Thyroid gland (tissue), 4 donors: ENCODE measurements around the gene SPTSSA.

Experiments used
- POLR2A ChIP-seq, 2 donors: fragments of 450-650 bp; IDR thresholded peaks; one replicate each; pipeline ENCODE4 v1.6.1; 2017; ENCODE audit warnings: antibody characterized with exemption in 2 of 2, mild to moderate bottlenecking in 2 of 2, moderate library complexity in 1 of 2
- TF ChIP-seq, protein P1 (sequence below), 6 experiments: fragments of 200-600 bp in 3 of 6; fragments of 450-650 bp in 3 of 6; sonication (generic) in 3 of 6; IDR thresholded peaks; one replicate each; pipeline ENCODE4 v1.5.1; 2016 to 2019; ENCODE audit warnings: antibody characterized with exemption in 6 of 6, mild to moderate bottlenecking in 2 of 6, inconsistent platforms in 1 of 6, moderate library complexity in 1 of 6

GRCh38 chr14:34465069-34465859, 3.2 kb upstream of the SPTSSA start:
- TF ChIP-seq, protein P1, sequence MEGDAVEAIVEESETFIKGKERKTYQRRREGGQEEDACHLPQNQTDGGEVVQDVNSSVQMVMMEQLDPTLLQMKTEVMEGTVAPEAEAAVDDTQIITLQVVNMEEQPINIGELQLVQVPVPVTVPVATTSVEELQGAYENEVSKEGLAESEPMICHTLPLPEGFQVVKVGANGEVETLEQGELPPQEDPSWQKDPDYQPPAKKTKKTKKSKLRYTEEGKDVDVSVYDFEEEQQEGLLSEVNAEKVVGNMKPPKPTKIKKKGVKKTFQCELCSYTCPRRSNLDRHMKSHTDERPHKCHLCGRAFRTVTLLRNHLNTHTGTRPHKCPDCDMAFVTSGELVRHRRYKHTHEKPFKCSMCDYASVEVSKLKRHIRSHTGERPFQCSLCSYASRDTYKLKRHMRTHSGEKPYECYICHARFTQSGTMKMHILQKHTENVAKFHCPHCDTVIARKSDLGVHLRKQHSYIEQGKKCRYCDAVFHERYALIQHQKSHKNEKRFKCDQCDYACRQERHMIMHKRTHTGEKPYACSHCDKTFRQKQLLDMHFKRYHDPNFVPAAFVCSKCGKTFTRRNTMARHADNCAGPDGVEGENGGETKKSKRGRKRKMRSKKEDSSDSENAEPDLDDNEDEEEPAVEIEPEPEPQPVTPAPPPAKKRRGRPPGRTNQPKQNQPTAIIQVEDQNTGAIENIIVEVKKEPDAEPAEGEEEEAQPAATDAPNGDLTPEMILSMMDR (IDR thresholded peaks at IDR 0.05): no peak
- TF ChIP-seq POLR2A (IDR thresholded peaks at IDR 0.05): no peak
